HCT116 (cell line): Measurements from ENCODE around the gene DIS3L2. TPM values are rescaled to one million over a fixed set of nuclear protein-coding genes. Genes with fewer than 3 reads are reported as not detected.
A peak's percentile ranks its signal among the peaks of the same experiment; 100 is the strongest.

Source experiments
- ATAC-seq: fragments of 200-7000 bp; cut with Tn5 transposase; 2 replicates; pipeline ENCODE4 v1.9.1; 2020; ENCODE audit warnings: mild to moderate bottlenecking, moderate library complexity
- BruUV-seq: library from RNA; stranded (reverse); fragments of 400-500 nt; replicated peaks from 2 replicates; lab custom pipeline; 2021; lab: Mats Ljungman, UMichigan
- CTCF ChIA-PET: fragments of 300-600 bp; sonication (Branson Sonifier 250); formaldehyde crosslinking; loops from one replicate; lab custom pipeline; 2021; ENCODE audit warnings: antibody characterized with exemption; lab: Charles Lee
- POLR2A ChIA-PET: fragments of 300-600, 350-600 bp; sonication (Branson Sonifier 250); formaldehyde crosslinking; loops from one replicate; lab custom pipeline; 2021; ENCODE audit warnings: antibody characterized with exemption; lab: Charles Lee
- RAD21 ChIA-PET, 2 experiments: fragments of 300-600 bp; sonication (Branson Sonifier 250); formaldehyde crosslinking; loops; one replicate each; lab custom pipeline; 2023; ENCODE audit warnings: low total read pairs in 2 of 2; ENCODE audit not compliant: uncharacterized antibody in 2 of 2, unreplicated experiment in 2 of 2, low non-redundant PET in 1 of 2; lab: Charles Lee
- DNase-seq: peaks from one replicate; pipeline ENCODE4 v3.0.0-alpha.2; 2010; ENCODE audit warnings: low read depth, low spot score
- H2AFZ ChIP-seq: fragments of 200-600 bp; shearing (Covaris generic), sonication (generic); 2 replicates; pipeline ENCODE4 v1.6.1; 2017; ENCODE audit warnings: low read depth, mixed run types, mixed read lengths, antibody characterized with exemption, low read length; ENCODE audit not compliant: poor library complexity, severe bottlenecking
- H3K27ac ChIP-seq: 2 replicates; pipeline ENCODE4 v1.5.1; 2012; ENCODE audit warnings: low read depth, low read length
- H3K27me3 ChIP-seq: fragments of 200-600 bp; sonication (generic); 2 replicates; pipeline ENCODE4 v1.6.1; 2016; ENCODE audit warnings: mixed run types, low read length, mixed read lengths; ENCODE audit not compliant: insufficient read depth
- H3K36me3 ChIP-seq, 2 experiments: fragments of 200-500 bp in 1 of 2; fragments of 200-600 bp in 1 of 2; sonication (Bioruptor generic) in 1 of 2; sonication (generic) in 1 of 2; 2 replicates each; pipeline versions ENCODE4 v1.5.1 to v1.6.1; 2014 to 2016; ENCODE audit warnings: low read length in 2 of 2, inconsistent platforms in 1 of 2, mixed read lengths in 1 of 2, mixed run types in 1 of 2; ENCODE audit not compliant: insufficient read depth in 2 of 2, control insufficient read depth in 1 of 2
- H3K4me1 ChIP-seq, 2 experiments: fragments of 200-600 bp in 1 of 2; sonication (generic) in 1 of 2; 2 replicates each; pipeline versions ENCODE4 v1.5.1 to v1.6.1; 2012 to 2017; ENCODE audit warnings: low read length in 2 of 2, inconsistent platforms in 1 of 2, mild to moderate bottlenecking in 1 of 2, mixed read lengths in 1 of 2, mixed run types in 1 of 2, moderate library complexity in 1 of 2; ENCODE audit not compliant: insufficient read depth in 2 of 2, control insufficient read depth in 1 of 2
- H3K4me2 ChIP-seq: fragments of 200-600 bp; sonication (generic); 2 replicates; pipeline ENCODE4 v1.6.1; 2017; ENCODE audit warnings: mixed run types, low read length, mixed read lengths
- H3K4me3 ChIP-seq, 2 experiments: fragments of 200-600 bp in 1 of 2; sonication (generic) in 1 of 2; replicated peaks in 1 of 2; 2 replicates each; pipeline ENCODE4 v1.5.1; 2011 to 2016; ENCODE audit warnings: low read length in 2 of 2, control low read depth in 1 of 2, low read depth in 1 of 2, mild to moderate bottlenecking in 1 of 2, mixed read lengths in 1 of 2, mixed run types in 1 of 2
- H3K79me2 ChIP-seq: fragments of 200-600 bp; sonication (generic); 2 replicates; pipeline ENCODE4 v1.6.1; 2017; ENCODE audit warnings: mild to moderate bottlenecking, mixed run types, low read length, moderate library complexity, mixed read lengths; ENCODE audit not compliant: insufficient read depth
- H3K9ac ChIP-seq: fragments of 200-600 bp; sonication (generic); 2 replicates; pipeline ENCODE4 v1.6.1; 2016; ENCODE audit warnings: low read length, mixed read lengths
- H3K9me2 ChIP-seq: fragments of 200-600 bp; sonication (generic), shearing (Covaris generic); 2 replicates; pipeline ENCODE4 v1.6.1; 2017; ENCODE audit warnings: mixed run types, mild to moderate bottlenecking, moderate library complexity; ENCODE audit not compliant: insufficient read depth
- H3K9me3 ChIP-seq, 2 experiments: fragments of 200-500 bp in 1 of 2; fragments of 200-600 bp in 1 of 2; sonication (Bioruptor generic) in 1 of 2; sonication (generic) in 1 of 2; 2 replicates each; pipeline ENCODE4 v1.6.1; 2014 to 2017; ENCODE audit warnings: low read length in 2 of 2, mixed read lengths in 2 of 2, inconsistent platforms in 1 of 2, low read depth in 1 of 2, mild to moderate bottlenecking in 1 of 2, mixed run types in 1 of 2, moderate library complexity in 1 of 2; ENCODE audit not compliant: control insufficient read depth in 1 of 2, insufficient read depth in 1 of 2
- H4K20me1 ChIP-seq: fragments of 200-600 bp; sonication (generic), shearing (Covaris generic); 2 replicates; pipeline ENCODE4 v1.6.1; 2017; ENCODE audit warnings: mixed run types, mild to moderate bottlenecking, moderate library complexity; ENCODE audit not compliant: insufficient read depth
- CBX3 ChIP-seq: IDR thresholded peaks from 2 replicates; pipeline ENCODE4 v1.6.1; 2012; ENCODE audit warnings: low read depth
- EGR1 ChIP-seq: IDR thresholded peaks from 2 replicates; pipeline ENCODE4 v1.6.1; 2012; ENCODE audit warnings: low read depth
- EZH2 ChIP-seq: fragments of 200-600 bp; sonication (generic); IDR thresholded peaks from 2 replicates; pipeline ENCODE4 v1.6.1; 2017; ENCODE audit warnings: antibody characterized with exemption, mixed run types
- JUND ChIP-seq: IDR thresholded peaks from 2 replicates; pipeline ENCODE4 v1.6.1; 2012
- SRF ChIP-seq: IDR thresholded peaks from 2 replicates; pipeline ENCODE4 v1.6.1; 2012; ENCODE audit warnings: low read depth
- intact Hi-C: fragments of 100-400 bp; cut with micrococcal nuclease; formaldehyde crosslinking; loops from 2 replicates; pipeline ENCODE4 v1.10.0; 2022
- total RNA-seq: library from RNA; stranded (reverse); gene quantifications from one replicate; pipeline ENCODE4 v1.2.1, GENCODE V29; 2021; ENCODE audit not compliant: unreplicated experiment

Gene DIS3L2
- total RNA-seq, 1 experiment from 2014 or later = 42.5 TPM

- ChIA-PET POLR2A (no interaction called here), RAD21 (no interaction called here), CTCF (no interaction called here)
- peaks cover 4% of the 10 kb centered on the region; the same call in 1 of the 2 replicates for H4K20me1 ChIP-seq
- H3K4me1 ChIP-seq = peaks cover 2 to 11% of the 10 kb centered on the region in 2 experiments; a peak in 2 of 4 replicates
- no peaks in the 10 kb centered on the region for H3K9me2 ChIP-seq
- peak overlapping the region; percentile 3; the same call in 1 of the 2 replicates for H3K4me2 ChIP-seq
- no peak overlapping the region for H3K27ac ChIP-seq
- BruUV-seq = no TSS peak
- H3K27me3 ChIP-seq = no peaks in the 10 kb centered on the region
- peak; percentile 27; the same call in 1 of the 2 replicates for ATAC-seq
- H3K79me2 ChIP-seq = peaks cover 25% of the 10 kb centered on the region
- intact Hi-C loops = no loop called here
- H2AFZ ChIP-seq = no peak overlapping the region
- TF ChIP-seq CBX3 (no peak), JUND (no peak), EGR1 (no peak)
- TF ChIP-seq, all 23 proteins: peak for 0
- H3K9ac ChIP-seq = no peak overlapping the region
- no peaks in the 10 kb centered on the region for H3K9me3 ChIP-seq
- no peak for DNase-seq
- H3K36me3 ChIP-seq = no peaks in the 10 kb centered on the region
- no peak overlapping the region for H3K4me3 ChIP-seq
Observed at GRCh38 chr2:232013701-232014353, 52.3 kb downstream of the DIS3L2 start.

GRCh38 chr2:232014681-232015080 is 53.2 kb downstream of the DIS3L2 start:
- Histone ChIP-seq H3K27ac (no peak overlapping the region), H3K9me3 (no peaks in the 10 kb centered on the region), H3K27me3 (no peaks in the 10 kb centered on the region), H4K20me1 (peaks cover 4% of the 10 kb centered on the region; the same call in 1 of the 2 replicates), H2AFZ (no peak overlapping the region), H3K4me2 (no peak overlapping the region), H3K36me3 (no peaks in the 10 kb centered on the region), H3K4me1 (peaks cover 2 to 11% of the 10 kb centered on the region in 2 experiments; a peak in 2 of 4 replicates), H3K9me2 (no peaks in the 10 kb centered on the region), H3K9ac (no peak overlapping the region), H3K79me2 (peaks cover 18% of the 10 kb centered on the region), H3K4me3 (no peak overlapping the region)
- CTCF ChIA-PET = no interaction called here
- DNase-seq (no peak), ATAC-seq (no peak)
- intact Hi-C loops = no loop called here
- no peak for TF ChIP-seq JUND
- TF ChIP-seq SRF = no peak
- no peak for TF ChIP-seq EZH2
- no peak for TF ChIP-seq CBX3
- POLR2A ChIA-PET = no interaction called here
- RAD21 ChIA-PET = no interaction called here
- BruUV-seq = no TSS peak
